Nephron (organoid): ENCODE results near the gene ING1.

ENCODE experiments used
- H3K27ac Mint-ChIP-seq, 3 experiments: 2 replicates each; pipeline ENCODE4 v1.8.0; 2020; ENCODE audit warnings: mixed read lengths in 3 of 3, mild to moderate bottlenecking in 2 of 3, moderate library complexity in 1 of 3
- H3K27me3 Mint-ChIP-seq: 2 replicates; pipeline ENCODE4 v1.8.0; 2021; ENCODE audit warnings: low read depth, mild to moderate bottlenecking, moderate library complexity, mixed read lengths
- H3K36me3 Mint-ChIP-seq: 2 replicates; pipeline ENCODE4 v1.8.0; 2020; ENCODE audit warnings: low read depth, mixed read lengths
- H3K4me1 Mint-ChIP-seq: 2 replicates; pipeline ENCODE4 v1.8.0; 2020; ENCODE audit warnings: mixed read lengths
- H3K4me3 Mint-ChIP-seq, 3 experiments: 2 replicates each; pipeline ENCODE4 v1.8.0; 2020; ENCODE audit warnings: mild to moderate bottlenecking in 3 of 3, mixed read lengths in 3 of 3, moderate library complexity in 2 of 3
- H3K9me3 Mint-ChIP-seq: 2 replicates; pipeline ENCODE4 v1.8.0; 2020; ENCODE audit warnings: mixed read lengths
- CTCF ChIP-seq, 3 experiments: fragments of 200-600 bp; sonication (generic); IDR thresholded peaks; one replicate each; pipeline ENCODE4 v1.5.0; 2021; ENCODE audit warnings: antibody characterized with exemption in 3 of 3; ENCODE audit not compliant: unreplicated experiment in 3 of 3

Gene ING1

GRCh38 chr13:110676595-110677587 lies 36.6 kb upstream of the ING1 start:
- Mint-ChIP-seq H3K27ac (no peak overlapping the region), H3K4me3 (no peak overlapping the region), H3K27me3 (no peaks in the 10 kb centered on the region), H3K9me3 (peaks cover 19% of the 10 kb centered on the region), H3K36me3 (peaks cover 76% of the 10 kb centered on the region), H3K4me1 (no peaks in the 10 kb centered on the region)
- no peak for TF ChIP-seq CTCF (IDR thresholded peaks at IDR 0.05; ENCODE audit: unreplicated experiment in 3 of 3)

- no peak for TF ChIP-seq CTCF (IDR thresholded peaks at IDR 0.05; ENCODE audit: unreplicated experiment in 3 of 3)
- Mint-ChIP-seq H3K4me3 (no peak overlapping the region), H3K27ac (no peak overlapping the region), H3K36me3 (peaks cover 72% of the 10 kb centered on the region), H3K27me3 (no peaks in the 10 kb centered on the region), H3K9me3 (peaks cover 11% of the 10 kb centered on the region), H3K4me1 (no peaks in the 10 kb centered on the region)
Observed at GRCh38 chr13:110677731-110678545, 35.6 kb upstream of the ING1 start.

GRCh38 chr13:110680852-110681251 lies 32.6 kb upstream of the ING1 start:
- H3K4me3 Mint-ChIP-seq = no peak overlapping the region
- H3K36me3 Mint-ChIP-seq = peaks cover 60% of the 10 kb centered on the region
- no peaks in the 10 kb centered on the region for H3K9me3 Mint-ChIP-seq
- peaks cover 6% of the 10 kb centered on the region for H3K4me1 Mint-ChIP-seq
- peak; percentile 27 to 45 (median 32) for TF ChIP-seq CTCF (IDR thresholded peaks at IDR 0.05; ENCODE audit: unreplicated experiment in 3 of 3)
- no peaks in the 10 kb centered on the region for H3K27me3 Mint-ChIP-seq
- H3K27ac Mint-ChIP-seq = no peak overlapping the region

- Mint-ChIP-seq H3K27me3 (no peaks in the 10 kb centered on the region), H3K36me3 (peaks cover 55% of the 10 kb centered on the region), H3K27ac (no peak overlapping the region), H3K4me3 (no peak overlapping the region), H3K9me3 (no peaks in the 10 kb centered on the region), H3K4me1 (peaks cover 6% of the 10 kb centered on the region)
- no peak for TF ChIP-seq CTCF (IDR thresholded peaks at IDR 0.05; ENCODE audit: unreplicated experiment in 3 of 3)
Observed at GRCh38 chr13:110681868-110682550, 31.5 kb upstream of the ING1 start.

- TF ChIP-seq CTCF (IDR thresholded peaks at IDR 0.05; ENCODE audit: unreplicated experiment in 3 of 3) = no peak
- Mint-ChIP-seq H3K4me3 (no peak overlapping the region), H3K4me1 (peaks cover 6% of the 10 kb centered on the region), H3K27me3 (no peaks in the 10 kb centered on the region), H3K36me3 (peaks cover 55% of the 10 kb centered on the region), H3K27ac (no peak overlapping the region), H3K9me3 (no peaks in the 10 kb centered on the region)
Observed at GRCh38 chr13:110682746-110683145, 30.8 kb upstream of the ING1 start.
